OCI-LY1 (cell line): ENCODE results near the gene ZNF618.

Source experiments
- CTCF ChIP-seq: fragments of 200-600 bp; sonication (generic), shearing (Covaris generic); IDR thresholded peaks from 2 replicates; pipeline ENCODE4 v1.5.1; 2017; ENCODE audit warnings: mild to moderate bottlenecking, antibody characterized with exemption, low read length, moderate library complexity, mixed read lengths
- EZH2 ChIP-seq: fragments of 200-600 bp; sonication (generic), shearing (Covaris generic); IDR thresholded peaks from 2 replicates; pipeline ENCODE4 v1.8.0; 2017; ENCODE audit warnings: borderline replicate concordance, mixed run types, mild to moderate bottlenecking, antibody characterized with exemption, low read length, moderate library complexity, mixed read lengths

GRCh38 chr9:114046237-114046755 lies 170.2 kb downstream of the ZNF618 start:
- no peak for TF ChIP-seq CTCF
- no peak for TF ChIP-seq EZH2
